ENCODE data around the gene SLC25A43.

The SLC25A43 gene

GRCh38 chrX:119495734-119496726, 96.9 kb downstream of the SLC25A43 start:
- DNase-seq (ENCODE audit: low read depth, low spot score): no peak

- no peak for DNase-seq (ENCODE audit: low read depth, low spot score)
These were observed 98.0 kb downstream of the SLC25A43 start for GRCh38 chrX:119497185-119497584.

- no peak for DNase-seq (ENCODE audit: low read depth, low spot score)
These were observed 101.1 kb downstream of the SLC25A43 start for GRCh38 chrX:119500061-119500800.

- no peak for DNase-seq (ENCODE audit: low read depth, low spot score)
These were observed 102.5 kb downstream of the SLC25A43 start for GRCh38 chrX:119501511-119502148.

DNA sequence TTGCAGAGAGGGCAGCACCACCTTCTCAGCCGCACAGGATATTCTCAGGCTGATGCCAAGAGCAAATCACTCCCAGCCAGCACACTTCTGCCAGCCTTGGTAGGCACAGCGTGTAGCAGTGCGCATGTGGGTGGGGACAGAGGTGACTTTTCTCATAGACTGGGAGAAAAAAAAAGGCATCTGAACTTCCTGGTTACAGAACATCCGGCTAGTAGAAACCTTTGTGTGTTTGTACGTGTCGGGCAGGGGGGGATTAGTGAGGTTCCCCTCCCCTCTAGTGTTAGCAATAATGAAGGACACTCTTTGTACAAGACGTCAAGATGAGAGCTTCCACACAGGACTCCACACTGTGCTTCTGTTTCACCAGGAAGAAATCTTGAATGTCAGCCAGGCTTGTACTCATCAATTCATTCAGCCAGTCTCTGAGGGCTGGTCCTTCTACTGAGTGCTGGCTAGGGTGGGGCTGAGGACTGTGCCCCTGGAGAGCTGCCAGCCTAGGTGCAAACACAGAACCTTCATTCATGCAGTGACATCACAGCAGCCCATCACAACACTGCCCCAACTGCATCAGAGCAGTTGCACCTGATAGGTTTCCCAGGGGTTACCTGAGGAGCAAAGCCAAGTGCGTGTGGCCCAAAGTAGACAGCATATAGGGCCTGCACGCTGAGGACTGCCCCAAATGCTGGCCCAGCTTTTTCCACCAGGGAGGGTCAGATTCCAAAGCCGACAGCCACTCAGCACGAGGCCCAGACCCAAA, 103.8 kb downstream of the SLC25A43 start:
- DNase-seq (ENCODE audit: low read depth, low spot score): no peak

- no peak for DNase-seq (ENCODE audit: low read depth, low spot score)
These were observed 104.3 kb downstream of the SLC25A43 start for GRCh38 chrX:119503484-119503861.
